ENCODE results near the gene TBC1D2. TPM values are rescaled to one million over a fixed set of nuclear protein-coding genes. Genes with fewer than 3 reads are reported as not detected.

TBC1D2 gene
- total and polyA plus RNA-seq, 8 donors = 14.4 to 107 (median 21.0) TPM

DNA sequence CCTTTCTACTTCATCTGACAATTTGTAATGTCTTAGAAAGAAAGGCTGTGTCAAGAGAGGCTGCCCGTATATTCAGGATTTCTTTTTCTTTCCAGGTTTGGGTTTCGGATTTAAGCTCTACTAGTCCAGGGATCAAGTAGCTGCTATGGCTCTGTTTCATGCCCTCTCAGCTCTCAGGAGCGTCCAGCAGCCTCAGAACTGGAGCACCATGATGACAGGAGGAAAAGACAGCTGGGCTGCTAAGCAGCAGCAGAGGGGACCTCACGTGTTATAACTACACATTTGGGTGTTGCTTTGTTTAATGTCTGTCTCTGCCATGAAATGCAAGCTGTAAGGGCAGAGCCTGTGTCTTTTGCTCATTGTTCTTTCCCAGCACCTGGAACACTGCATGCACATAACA lies 28.5 kb downstream of the TBC1D2 start:
- no peaks in the 10 kb centered on the region for H3K9me3 ChIP-seq
- intact Hi-C loops (cut with DNase I) = no loop called here
- ATAC-seq = no peak
- no peaks in the 10 kb centered on the region for H3K27me3 ChIP-seq
- H3K36me3 ChIP-seq = peaks cover 0 to 98% of the 10 kb centered on the region in 2 donors
- peak overlapping the region in 1 of 2 donors; percentile 7 for H3K27ac ChIP-seq
- no peak overlapping the region for H3K4me3 ChIP-seq
- H3K4me1 ChIP-seq = peaks cover 10 to 48% of the 10 kb centered on the region in 2 donors
- DNase-seq = no peak
- TF ChIP-seq, protein P1, sequence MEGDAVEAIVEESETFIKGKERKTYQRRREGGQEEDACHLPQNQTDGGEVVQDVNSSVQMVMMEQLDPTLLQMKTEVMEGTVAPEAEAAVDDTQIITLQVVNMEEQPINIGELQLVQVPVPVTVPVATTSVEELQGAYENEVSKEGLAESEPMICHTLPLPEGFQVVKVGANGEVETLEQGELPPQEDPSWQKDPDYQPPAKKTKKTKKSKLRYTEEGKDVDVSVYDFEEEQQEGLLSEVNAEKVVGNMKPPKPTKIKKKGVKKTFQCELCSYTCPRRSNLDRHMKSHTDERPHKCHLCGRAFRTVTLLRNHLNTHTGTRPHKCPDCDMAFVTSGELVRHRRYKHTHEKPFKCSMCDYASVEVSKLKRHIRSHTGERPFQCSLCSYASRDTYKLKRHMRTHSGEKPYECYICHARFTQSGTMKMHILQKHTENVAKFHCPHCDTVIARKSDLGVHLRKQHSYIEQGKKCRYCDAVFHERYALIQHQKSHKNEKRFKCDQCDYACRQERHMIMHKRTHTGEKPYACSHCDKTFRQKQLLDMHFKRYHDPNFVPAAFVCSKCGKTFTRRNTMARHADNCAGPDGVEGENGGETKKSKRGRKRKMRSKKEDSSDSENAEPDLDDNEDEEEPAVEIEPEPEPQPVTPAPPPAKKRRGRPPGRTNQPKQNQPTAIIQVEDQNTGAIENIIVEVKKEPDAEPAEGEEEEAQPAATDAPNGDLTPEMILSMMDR (IDR thresholded peaks at IDR 0.05) = no peak

DNA sequence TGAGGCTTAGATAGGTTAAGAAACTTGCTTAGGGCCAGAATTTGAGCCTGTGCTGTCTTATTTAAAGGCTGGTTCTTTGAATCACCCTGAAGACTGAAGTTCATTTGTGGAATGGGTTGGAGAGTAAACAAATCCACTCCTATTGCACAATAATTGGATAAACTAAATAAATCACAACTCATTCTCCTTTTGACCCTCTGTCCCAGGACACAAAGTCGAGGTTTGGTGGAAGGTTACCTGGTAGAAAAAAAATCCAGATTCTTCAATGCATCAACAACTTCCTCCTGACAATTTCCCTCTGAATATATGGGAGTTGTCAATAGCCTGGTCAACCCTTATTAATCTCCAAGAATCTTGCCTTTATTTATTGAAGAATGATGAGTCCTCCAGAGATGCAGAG lies 28.9 kb downstream of the TBC1D2 start:
- DNase-seq (no peak), ATAC-seq (peak; percentile 6)
- TF ChIP-seq, protein P1 (IDR thresholded peaks at IDR 0.05) = no peak
- peaks cover 0 to 98% of the 10 kb centered on the region in 2 donors for H3K36me3 ChIP-seq
- intact Hi-C loops (cut with DNase I) = no loop called here
- peaks cover 10 to 44% of the 10 kb centered on the region in 2 donors for H3K4me1 ChIP-seq
- H3K27me3 ChIP-seq = no peaks in the 10 kb centered on the region
- no peak overlapping the region for H3K4me3 ChIP-seq
- H3K9me3 ChIP-seq = no peaks in the 10 kb centered on the region
- peak overlapping the region in 1 of 2 donors; percentile 7 for H3K27ac ChIP-seq

DNA sequence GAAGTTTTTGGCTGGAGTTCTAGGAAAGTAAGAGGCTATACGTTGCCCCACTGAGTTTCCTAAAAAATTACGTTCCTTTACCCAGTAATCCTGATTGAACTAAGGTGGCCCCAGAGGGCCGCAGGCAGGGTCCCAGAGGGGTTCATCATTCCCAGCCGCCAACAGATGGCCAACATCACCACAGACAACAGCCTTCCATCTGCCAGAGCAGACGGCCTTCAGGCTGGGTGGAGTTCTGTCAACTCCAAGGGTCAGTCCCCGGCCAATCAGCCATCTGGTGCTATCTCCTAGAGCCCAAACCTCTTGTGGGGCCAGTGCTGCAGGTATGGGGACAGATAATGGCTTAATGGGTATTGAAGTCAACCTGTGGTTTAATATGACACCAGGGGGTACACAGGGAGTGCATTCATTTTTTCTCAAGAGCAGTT lies 30.4 kb downstream of the TBC1D2 start:
- intact Hi-C loops (cut with DNase I) = no loop called here
- DNase-seq = no peak

DNA sequence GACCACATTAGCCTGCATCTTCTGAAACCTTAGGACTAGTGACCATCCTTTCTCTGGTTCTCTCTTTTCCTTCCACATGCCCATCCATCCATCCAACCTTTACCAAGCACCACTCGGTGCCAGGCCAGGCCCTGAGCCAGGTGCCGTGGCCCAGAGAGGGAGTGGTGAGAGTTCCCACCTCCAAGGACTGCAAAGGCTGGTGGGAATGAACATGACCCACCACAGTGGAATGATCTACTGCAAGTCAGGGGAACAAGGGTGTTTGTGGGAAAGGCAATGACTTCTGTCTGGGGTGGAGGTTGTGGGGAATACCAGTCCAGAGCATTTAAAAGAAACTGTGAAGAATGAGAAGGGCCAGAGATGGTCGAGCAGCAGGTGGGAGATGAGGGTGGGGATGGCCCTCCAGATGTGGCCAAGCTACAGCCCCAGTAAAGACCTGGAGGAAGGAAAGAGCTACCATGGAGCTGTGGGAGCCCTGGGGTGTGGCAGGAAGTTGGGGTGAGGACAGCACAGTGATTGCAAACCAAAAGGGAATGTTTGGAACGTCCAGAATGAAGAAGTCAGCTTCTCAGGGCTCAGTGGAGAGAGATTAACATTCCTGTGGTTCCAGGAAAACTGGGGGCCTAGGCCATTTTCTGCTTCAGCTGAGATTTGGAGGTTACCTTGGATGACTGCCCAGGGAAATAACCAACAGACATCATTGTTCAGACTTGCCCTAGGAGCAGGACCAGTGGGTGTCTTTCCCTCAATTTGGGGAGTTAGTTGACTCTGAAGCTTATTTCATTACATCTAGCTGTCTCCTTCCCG lies 32.4 kb downstream of the TBC1D2 start:
- Histone ChIP-seq H3K27ac (peak overlapping the region; percentile 33 to 61), H3K4me3 (no peak overlapping the region), H3K4me1 (peaks cover 12 to 33% of the 10 kb centered on the region in 2 donors), H3K36me3 (peaks cover 0 to 98% of the 10 kb centered on the region in 2 donors), H3K9me3 (no peaks in the 10 kb centered on the region), H3K27me3 (no peaks in the 10 kb centered on the region)
- TF ChIP-seq, protein P1 (IDR thresholded peaks at IDR 0.05) = no peak
- intact Hi-C loops (cut with DNase I) = no loop called here
- ATAC-seq = peak; percentile 34
- DNase-seq = no peak

More for the DNA sequence above, 30.4 kb downstream of the TBC1D2 start:
- H3K4me1 ChIP-seq = peaks cover 11 to 33% of the 10 kb centered on the region in 2 donors
- H3K9me3 ChIP-seq = no peaks in the 10 kb centered on the region
- no peak for ATAC-seq
- H3K36me3 ChIP-seq = peaks cover 0 to 98% of the 10 kb centered on the region in 2 donors
- H3K27ac ChIP-seq = no peak overlapping the region
- H3K4me3 ChIP-seq = no peak overlapping the region
- H3K27me3 ChIP-seq = no peaks in the 10 kb centered on the region
- TF ChIP-seq, protein P1 (IDR thresholded peaks at IDR 0.05) = no peak

DNA sequence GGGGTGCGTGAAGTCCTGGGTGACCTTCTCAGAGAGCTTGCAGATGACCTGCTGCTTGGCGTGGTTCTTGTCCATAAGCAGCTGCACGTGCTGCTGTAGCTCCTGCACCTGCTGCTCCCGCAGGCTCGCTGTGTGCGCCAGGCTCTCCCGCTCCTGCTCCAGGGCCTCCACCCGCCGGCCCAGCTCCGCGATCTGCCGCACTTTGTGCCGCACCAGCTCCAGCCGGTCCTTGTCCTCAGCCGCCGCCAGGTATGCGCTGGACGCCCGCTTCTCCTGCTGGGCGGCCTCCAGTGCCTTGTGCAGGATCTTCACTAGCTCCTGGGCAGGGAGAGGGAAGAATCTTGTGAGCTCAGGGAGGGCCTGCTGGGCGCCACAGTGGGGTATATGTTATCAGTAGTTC lies 34.5 kb downstream of the TBC1D2 start:
- DNase-seq = no peak
- H3K9me3 ChIP-seq = no peaks in the 10 kb centered on the region
- no peak for ATAC-seq
- H3K4me1 ChIP-seq = peaks cover 8 to 36% of the 10 kb centered on the region in 2 donors
- H3K36me3 ChIP-seq = peaks cover 0 to 98% of the 10 kb centered on the region in 2 donors
- no peaks in the 10 kb centered on the region for H3K27me3 ChIP-seq
- intact Hi-C loops (cut with DNase I) = no loop called here
- H3K4me3 ChIP-seq = no peak overlapping the region
- H3K27ac ChIP-seq = peak overlapping the region in 1 of 2 donors; percentile 67
- TF ChIP-seq, protein P1 (IDR thresholded peaks at IDR 0.05) = no peak

Measured in left lung (tissue), 10 donors.